IMR-90 (cell line): ENCODE measurements around the gene ZNF772.
"Not testable (repeated sequence)": the region's sequence is repeated elsewhere in the genome, so short reads cannot be mapped to it uniquely, and the experiment has no call there.

Source experiments
- BHLHE40 ChIP-seq: fragments of 150-350 bp; IDR thresholded peaks from 2 replicates; pipeline ENCODE4 v1.6.1; 2016; ENCODE audit warnings: mild to moderate bottlenecking, low read depth, low read length
- CEBPB ChIP-seq: IDR thresholded peaks from 2 replicates; pipeline ENCODE4 v1.6.1; 2012; ENCODE audit warnings: low read depth, low read length, improper control_type of control experiment
- CHD1 ChIP-seq: IDR thresholded peaks from 2 replicates; pipeline ENCODE4 v1.6.1; 2012; ENCODE audit warnings: low read depth, low read length, improper control_type of control experiment
- CTCF ChIP-seq: conservative IDR thresholded peaks from 2 replicates; pipeline ENCODE4 v1.5.1; 2012; ENCODE audit warnings: mild to moderate bottlenecking, low read depth, low read length, improper control_type of control experiment
- ELK1 ChIP-seq: fragments of 150-350 bp; IDR thresholded peaks from 2 replicates; pipeline ENCODE4 v1.6.1; 2016; ENCODE audit warnings: low read depth, mild to moderate bottlenecking, low read length, moderate library complexity, borderline replicate concordance
- MAZ ChIP-seq: IDR thresholded peaks from 2 replicates; pipeline ENCODE4 v1.6.1; 2012; ENCODE audit warnings: low read depth, mild to moderate bottlenecking, low read length, improper control_type of control experiment, moderate library complexity, borderline replicate concordance
- POLR2A ChIP-seq: IDR thresholded peaks from 2 replicates; pipeline ENCODE4 v1.6.1; 2012; ENCODE audit warnings: mild to moderate bottlenecking, low read depth, low read length
- RCOR1 ChIP-seq: IDR thresholded peaks from 2 replicates; pipeline ENCODE4 v1.6.1; 2012; ENCODE audit warnings: mild to moderate bottlenecking, low read length, improper control_type of control experiment; ENCODE audit not compliant: insufficient replicate concordance
- RFX5 ChIP-seq: IDR thresholded peaks from 2 replicates; pipeline ENCODE4 v1.8.0; 2012; ENCODE audit warnings: low read depth, mild to moderate bottlenecking, low read length, moderate library complexity

GRCh38 chr19:57499680-57500395, 22.5 kb upstream of the ZNF772 start, which contains the start of gene ZNF773:
- TF ChIP-seq CTCF, RFX5, CEBPB, RCOR1, MAZ, BHLHE40, CHD1, ELK1: not testable (repeated sequence)
- peak; percentile 87 for TF ChIP-seq POLR2A
